GM12878 (cell line): ENCODE data around the gene NHLRC3. TPM values are rescaled to one million over a fixed set of nuclear protein-coding genes. Genes with fewer than 3 reads are reported as not detected.

Source experiments
- ATAC-seq: fragments of 200-7000 bp; cut with Tn5 transposase; 3 replicates; pipeline ENCODE4 v1.9.1; 2020; ENCODE audit warnings: mild to moderate bottlenecking, moderate library complexity
- BruUV-seq: library from RNA; stranded (reverse); fragments of 400-500 nt; replicated peaks from 2 replicates; lab custom pipeline; 2021; lab: Mats Ljungman, UMichigan
- CTCF ChIA-PET: fragments of 300-600 bp; sonication (Branson Sonifier 250); formaldehyde crosslinking; extraction: SDS; loops from one replicate; lab custom pipeline; 2021; ENCODE audit warnings: inconsistent platforms; lab: Yijun Ruan, JAX
- POLR2A ChIA-PET: fragments of 350-600 bp; formaldehyde crosslinking; extraction: SDS; loops from one replicate; lab custom pipeline; 2021; ENCODE audit warnings: inconsistent platforms; lab: Charles Lee
- RAD21 ChIA-PET: fragments of 300-600 bp; sonication (Branson Sonifier 250); formaldehyde crosslinking; loops from one replicate; lab custom pipeline; 2023; ENCODE audit warnings: antibody characterized with exemption; ENCODE audit not compliant: unreplicated experiment; lab: Charles Lee
- SMC1A ChIA-PET: fragments of 300-600 bp; sonication (Branson Sonifier 250); formaldehyde crosslinking; loops from one replicate; lab custom pipeline; 2023; ENCODE audit not compliant: unreplicated experiment, uncharacterized antibody; lab: Charles Lee
- DNase-seq: peaks from one replicate; pipeline ENCODE4 v3.0.0-alpha.2; 2011; ENCODE audit warnings: low read depth, low spot score
- FAIRE-seq: peaks from 3 replicates; lab custom pipeline; 2011; peaks lifted over from hg19 to GRCh38; lab: Jason Lieb, UNC
- H2AFZ ChIP-seq: 2 replicates; pipeline ENCODE4 v1.6.0; 2011; ENCODE audit warnings: low read depth, low read length, control low read depth; ENCODE audit not compliant: control insufficient read depth
- H3K27ac ChIP-seq: 2 replicates; pipeline ENCODE4 v1.5.1; 2011; ENCODE audit warnings: control low read depth; ENCODE audit not compliant: control insufficient read depth, insufficient read depth
- H3K27me3 ChIP-seq, 2 experiments: replicated peaks in 1 of 2; 2 replicates each; pipeline versions ENCODE4 v1.6.0 to v1.6.1; 2011; ENCODE audit warnings: low read length in 1 of 2; ENCODE audit not compliant: control insufficient read depth in 2 of 2, insufficient read depth in 2 of 2
- H3K36me3 ChIP-seq, 2 experiments: 2 replicates each; pipeline ENCODE4 v1.5.1; 2011; ENCODE audit warnings: low read length in 1 of 2; ENCODE audit not compliant: control insufficient read depth in 2 of 2, insufficient read depth in 2 of 2
- H3K4me1 ChIP-seq: 2 replicates; pipeline ENCODE4 v1.6.1; 2011; ENCODE audit warnings: mild to moderate bottlenecking, low read length, moderate library complexity, mixed read lengths; ENCODE audit not compliant: control insufficient read depth, insufficient read depth
- H3K4me2 ChIP-seq: 2 replicates; pipeline ENCODE4 v1.6.0; 2011; ENCODE audit warnings: control low read depth; ENCODE audit not compliant: control insufficient read depth, insufficient read depth
- H3K4me3 ChIP-seq: fragments of 200-600 bp; sonication (generic); 2 replicates; pipeline ENCODE4 v1.5.1; 2016
- H3K79me2 ChIP-seq: 2 replicates; pipeline ENCODE4 v1.6.0; 2011; ENCODE audit warnings: low read length; ENCODE audit not compliant: control insufficient read depth, insufficient read depth
- H3K9ac ChIP-seq: 2 replicates; pipeline ENCODE4 v1.8.0; 2011; ENCODE audit warnings: low read length, control low read depth, mixed read lengths; ENCODE audit not compliant: control insufficient read depth, insufficient read depth
- H3K9me3 ChIP-seq: replicated peaks from 3 replicates; pipeline ENCODE4 v1.5.1; 2011; ENCODE audit warnings: mild to moderate bottlenecking, low read length; ENCODE audit not compliant: control insufficient read depth, insufficient read depth
- H4K20me1 ChIP-seq: 2 replicates; pipeline ENCODE4 v1.6.0; 2011; ENCODE audit not compliant: control insufficient read depth, insufficient read depth
- BHLHE40 ChIP-seq, 2 experiments: fragments of 450-650 bp in 1 of 2; IDR thresholded peaks; 2 replicates each; pipeline ENCODE4 v1.6.1; 2011 to 2017; ENCODE audit warnings: low read depth in 2 of 2, borderline replicate concordance in 1 of 2, improper control_type of control experiment in 1 of 2, low read length in 1 of 2, mild to moderate bottlenecking in 1 of 2
- BMI1 ChIP-seq: fragments of 450-650 bp; IDR thresholded peaks from 2 replicates; pipeline ENCODE4 v1.6.1; 2016; ENCODE audit warnings: mild to moderate bottlenecking, moderate library complexity, borderline replicate concordance
- CTCF ChIP-seq, 3 experiments: IDR thresholded peaks in 2 of 3; conservative IDR thresholded peaks in 1 of 3; 2 replicates each; pipeline ENCODE4 v1.5.1; 2011; ENCODE audit warnings: low read depth in 3 of 3, low read length in 3 of 3, mild to moderate bottlenecking in 3 of 3, control low read depth in 2 of 3, moderate library complexity in 2 of 3, inconsistent platforms in 1 of 3, mixed read lengths in 1 of 3; ENCODE audit not compliant: control insufficient read depth in 2 of 3, insufficient read depth in 1 of 3; ENCODE audit errors: extremely low read depth in 1 of 3
- NFXL1 ChIP-seq: fragments of 450-650 bp; IDR thresholded peaks from 2 replicates; pipeline ENCODE4 v1.6.1; 2017; ENCODE audit warnings: antibody characterized with exemption, mild to moderate bottlenecking, borderline replicate concordance
- NR2C2 ChIP-seq: IDR thresholded peaks from 2 replicates; pipeline ENCODE4 v1.6.1; 2011; ENCODE audit warnings: borderline replicate concordance, low read depth; ENCODE audit not compliant: control insufficient read depth, insufficient read length
- NR2F1 ChIP-seq: fragments of 450-650 bp; conservative IDR thresholded peaks from 2 replicates; pipeline ENCODE4 v1.6.1; 2017; ENCODE audit warnings: mild to moderate bottlenecking
- PML ChIP-seq: IDR thresholded peaks from 2 replicates; pipeline ENCODE4 v1.6.1; 2012; ENCODE audit warnings: low read length, inconsistent platforms
- RELA ChIP-seq: fragments of 450-650 bp; IDR thresholded peaks from 2 replicates; pipeline ENCODE4 v1.8.0; 2014; ENCODE audit warnings: borderline replicate concordance; ENCODE audit not compliant: partially characterized antibody
- SMC3 ChIP-seq: IDR thresholded peaks from 2 replicates; pipeline ENCODE4 v1.6.1; 2011; ENCODE audit warnings: low read length, improper control_type of control experiment, borderline replicate concordance
- SREBF2 ChIP-seq: IDR thresholded peaks from 2 replicates; pipeline ENCODE4 v1.6.1; 2012; ENCODE audit warnings: mild to moderate bottlenecking, low read length
- SRF ChIP-seq, 2 experiments: IDR thresholded peaks; 2 replicates each; pipeline ENCODE4 v1.6.1; 2011; ENCODE audit warnings: low read depth in 2 of 2, low read length in 2 of 2, mild to moderate bottlenecking in 1 of 2, moderate library complexity in 1 of 2
- ZBTB33 ChIP-seq: fragments of 450-650 bp; IDR thresholded peaks from 2 replicates; pipeline ENCODE4 v1.6.1; 2017; ENCODE audit warnings: mild to moderate bottlenecking
- ZNF384 ChIP-seq: IDR thresholded peaks from 2 replicates; pipeline ENCODE4 v1.6.1; 2012; ENCODE audit warnings: low read depth, mild to moderate bottlenecking, low read length, improper control_type of control experiment, borderline replicate concordance
- ZNF687 ChIP-seq: fragments of 450-650 bp; IDR thresholded peaks from 2 replicates; pipeline ENCODE4 v1.6.1; 2017; ENCODE audit warnings: mild to moderate bottlenecking, moderate library complexity
- WGBS: methylation state at CpG from one replicate; pipeline ENCODE4 v1.1.6; 2016; ENCODE audit warnings: low lambda C conversion rate; ENCODE audit not compliant: insufficient replicate concordance, insufficient coverage; ENCODE audit errors: missing lambda C conversion rate; 5-methylcytosine and 5-hydroxymethylcytosine counted together
- in situ Hi-C: fragments of 300-500 bp; cut with MboI; formaldehyde crosslinking; loops from 9 replicates; pipeline ENCODE4 v1.14.3; 2018; ENCODE audit warnings: mixed read lengths
- intact Hi-C: fragments of 100-400 bp; cut with micrococcal nuclease; formaldehyde crosslinking; loops from one replicate; pipeline ENCODE4 v1.14.2; 2022; ENCODE audit not compliant: unreplicated experiment
- polyA plus RNA-seq, 11 experiments: library from polyadenylated mRNA; depleted of rRNA in 4 of 11; unstranded in 6 of 11; stranded (reverse) in 5 of 11; fragments of >200 nt; fragmentation: Nextera tagmentation in 4 of 11; fragmentation: Illumina TruSeq in 1 of 11; extraction: Ambion mirVana in 4 of 11; extraction: Trizol in 1 of 11; gene quantifications; 1 replicate in 1 of 11; 2 replicates in 10 of 11; pipeline versions ENCODE4 v1.2.1 to v1.2.3, GENCODE V29; 2011 to 2016; ENCODE audit warnings: inconsistent platforms in 2 of 11, missing spikeins in 2 of 11, low read depth in 1 of 11
- total RNA-seq, 4 experiments: library from RNA; depleted of rRNA in 3 of 4; stranded (reverse); fragments of >200 nt in 3 of 4; fragmentation: Illumina TruSeq in 1 of 4; extraction: Trizol in 1 of 4; gene quantifications; 2 replicates each; pipeline versions ENCODE4 v1.2.1 to v1.2.3, GENCODE V29; 2013 to 2021

The NHLRC3 gene
- total and polyA plus RNA-seq, 10 of the 15 experiments (the other 5 are each of a cell fraction or from before 2014, with no cell fraction given) = 8.3 to 38.0 (median 18.9) TPM

- H3K4me3 ChIP-seq = no peak overlapping the region
- intact Hi-C loops (loop anchor here (1.0 kb wide), 2 partner anchors 212 to 565 kb away; no protein-coding TSS in a partner anchor), in situ Hi-C loops (loop anchor here (5.0 to 25.0 kb wide), 2 partner anchors 51 to 1636 kb away; no protein-coding TSS in a partner anchor)
- H3K4me1 ChIP-seq = no peaks in the 10 kb centered on the region
- ChIA-PET RAD21 (interaction anchor here (1.0 to 2.1 kb wide), 9 partner anchors 10 to 565 kb away, joined by 3 to 21 read pairs (median 4); partner anchors contain the start of genes NHLRC3 and PROSER1), SMC1A (interaction anchor here (0.7 to 2.3 kb wide), 11 partner anchors 10 to 565 kb away, joined by 3 to 11 read pairs (median 3); no protein-coding TSS in a partner anchor), CTCF (interaction anchor here (0.7 to 3.3 kb wide), 15 partner anchors 17 to 626 kb away, joined by 3 to 20 read pairs (median 3); no protein-coding TSS in a partner anchor), POLR2A (interaction anchor here (0.7 kb wide), 1 partner anchor 14 kb away, joined by 3 read pairs; no protein-coding TSS in a partner anchor)
- WGBS = 100% methylated on average over 1 of the region's 1 CpG
- no peak overlapping the region for H2AFZ ChIP-seq
- H3K9me3 ChIP-seq = no peaks in the 10 kb centered on the region
- no TSS peak for BruUV-seq
- 0 out of 4 replicates have a peak, but pooled peaks cover 0 to 3% of the 10 kb centered on the region in 2 experiments for H3K36me3 ChIP-seq
- H3K4me2 ChIP-seq = no peak overlapping the region
- no peak overlapping the region for H3K9ac ChIP-seq
- no peaks in the 10 kb centered on the region for H3K79me2 ChIP-seq
- FAIRE-seq = no peak
- DNase-seq = no peak
- peak; percentile 54 for ATAC-seq
- H3K27me3 ChIP-seq = no peaks in the 10 kb centered on the region
- no peaks in the 10 kb centered on the region; the same call in 1 of the 2 replicates for H4K20me1 ChIP-seq
- H3K27ac ChIP-seq = no peak overlapping the region
- no peak for TF ChIP-seq SREBF2
- TF ChIP-seq RELA = no peak
- no peak for TF ChIP-seq NR2C2
- no peak for TF ChIP-seq BMI1
- no peak for TF ChIP-seq ZBTB33
- TF ChIP-seq SMC3 = peak; percentile 37; the same call in 1 of the 2 replicates
- peak; percentile 27 to 55 (median 31); a peak in 4 of 6 replicates for TF ChIP-seq CTCF (IDR thresholded peaks at IDR 0.05 in 2 of 3, conservative IDR thresholded peaks at IDR 0.05 in 1 of 3; ENCODE audit: control insufficient read depth in 2 of 3, extremely low read depth in 1 of 3, insufficient read depth in 1 of 3, low read depth in 3 of 3, low read length in 3 of 3)
- TF ChIP-seq SRF (IDR thresholded peaks at IDR 0.05; ENCODE audit: low read depth in 2 of 2, low read length in 2 of 2) = no peak
- no peak for TF ChIP-seq PML
- no peak for TF ChIP-seq NR2F1
- no peak for TF ChIP-seq ZNF687
- TF ChIP-seq ZNF384 = 0 out of 2 replicates have a peak, but pooled peaks have one; percentile 25
- no peak for TF ChIP-seq NFXL1
- no peak for TF ChIP-seq BHLHE40 (IDR thresholded peaks at IDR 0.05; ENCODE audit: borderline replicate concordance in 1 of 2, low read depth in 2 of 2, low read length in 1 of 2)
Observed at GRCh38 chr13:39051157-39051556, 12.9 kb downstream of the NHLRC3 start.
